ENCODE measurements around the gene ROBO1.

ROBO1 gene

GRCh38 chr3:78976200-78976599 is 791.6 kb downstream of the ROBO1 start:
- DNase-seq (ENCODE audit: low spot score): no peak

- peak; percentile 42 for DNase-seq (ENCODE audit: low spot score)
Measured at GRCh38 chr3:78974181-78974790, 793.5 kb downstream of the ROBO1 start.

GRCh38 chr3:78972617-78973301 is 795.0 kb downstream of the ROBO1 start:
- DNase-seq (ENCODE audit: low spot score): no peak

GRCh38 chr3:78970656-78971055 is 797.1 kb downstream of the ROBO1 start:
- DNase-seq (ENCODE audit: low spot score): no peak

GRCh38 chr3:78969483-78969882 is 798.3 kb downstream of the ROBO1 start:
- peak; percentile 86 for DNase-seq (ENCODE audit: low spot score)

GRCh38 chr3:78967061-78967460 is 800.7 kb downstream of the ROBO1 start:
- no peak for DNase-seq (ENCODE audit: low spot score)

GRCh38 chr3:78963771-78964170 is 804.0 kb downstream of the ROBO1 start:
- no peak for DNase-seq (ENCODE audit: low spot score)

GRCh38 chr3:78957456-78957855 is 810.3 kb downstream of the ROBO1 start:
- no peak for DNase-seq (ENCODE audit: low spot score)

GRCh38 chr3:78951342-78951945 is 816.4 kb downstream of the ROBO1 start:
- no peak for DNase-seq (ENCODE audit: low spot score)

GRCh38 chr3:78941587-78941986 is 826.2 kb downstream of the ROBO1 start:
- DNase-seq (ENCODE audit: low spot score): no peak

GRCh38 chr3:78940626-78941025 is 827.2 kb downstream of the ROBO1 start:
- no peak for DNase-seq (ENCODE audit: low spot score)

- no peak for DNase-seq (ENCODE audit: low spot score)
Measured at GRCh38 chr3:78940128-78940527, 827.7 kb downstream of the ROBO1 start.

- DNase-seq (ENCODE audit: low spot score): no peak
Measured at GRCh38 chr3:78937475-78937874, 830.3 kb downstream of the ROBO1 start.

GRCh38 chr3:78927759-78928158 is 840.0 kb downstream of the ROBO1 start:
- DNase-seq (ENCODE audit: low spot score): no peak

GRCh38 chr3:78926523-78926922 is 841.3 kb downstream of the ROBO1 start:
- DNase-seq (ENCODE audit: low spot score): no peak

- DNase-seq (ENCODE audit: low spot score): no peak
Measured at GRCh38 chr3:78924711-78925110, 843.1 kb downstream of the ROBO1 start.

GRCh38 chr3:78919021-78919755 is 848.6 kb downstream of the ROBO1 start:
- no peak for DNase-seq (ENCODE audit: low spot score)

- no peak for DNase-seq (ENCODE audit: low spot score)
Measured at GRCh38 chr3:78918361-78919020, 849.3 kb downstream of the ROBO1 start.

GRCh38 chr3:78917536-78917935 is 850.3 kb downstream of the ROBO1 start:
- DNase-seq (ENCODE audit: low spot score): no peak

GRCh38 chr3:78913711-78914110 is 854.1 kb downstream of the ROBO1 start:
- no peak for DNase-seq (ENCODE audit: low spot score)

- DNase-seq (ENCODE audit: low spot score): no peak
Measured at GRCh38 chr3:78912687-78913086, 855.1 kb downstream of the ROBO1 start.

GRCh38 chr3:78912259-78912658 is 855.5 kb downstream of the ROBO1 start:
- no peak for DNase-seq (ENCODE audit: low spot score)

Measured in Ammon's horn (tissue), 1 donor.